Pulmonary artery endothelial cell (primary cell): Measurements from ENCODE around the gene INS. TPM values are rescaled to one million over a fixed set of nuclear protein-coding genes. Genes with fewer than 3 reads are reported as not detected.

ENCODE experiments used
- DNase-seq: peaks from one replicate; pipeline ENCODE4 v3.0.0-alpha.2; 2011; ENCODE audit warnings: low read depth, low spot score
- total RNA-seq: library from RNA; depleted of rRNA; stranded (reverse); fragments of >200 nt; gene quantifications from 2 replicates; pipeline ENCODE4 v1.2.3, GENCODE V29; 2014

Gene INS
- total RNA-seq, result not detected in 2 replicates

- DNase-seq, result no peak
These were observed at the start of gene INS for GRCh38 chr11:2160736-2161259. Gene INS, minus strand, starts transcription at chr11:2161209. Its CDS starts 238 bp downstream, at chr11:2160971.

GRCh38 chr11:2210366-2211112 lies 49.5 kb upstream of the INS start:
- no peak for DNase-seq

- DNase-seq, result no peak
These were observed 48.9 kb upstream of the INS start for GRCh38 chr11:2209900-2210321.

GRCh38 chr11:2209370-2209801 lies 48.4 kb upstream of the INS start:
- no peak for DNase-seq

- DNase-seq, result no peak
These were observed 47.8 kb upstream of the INS start for GRCh38 chr11:2208691-2209369.

- no peak for DNase-seq
These were observed 47.0 kb upstream of the INS start for GRCh38 chr11:2207773-2208621.

- DNase-seq, result no peak
These were observed 46.2 kb upstream of the INS start for GRCh38 chr11:2207212-2207611.

- no peak for DNase-seq
These were observed 45.1 kb upstream of the INS start for GRCh38 chr11:2205981-2206690.

- DNase-seq, result no peak
These were observed 44.3 kb upstream of the INS start for GRCh38 chr11:2205214-2205720.

GRCh38 chr11:2204361-2205213 lies 43.6 kb upstream of the INS start:
- DNase-seq, result no peak

GRCh38 chr11:2203440-2204259 lies 42.6 kb upstream of the INS start:
- no peak for DNase-seq

- DNase-seq, result no peak
These were observed 42.0 kb upstream of the INS start for GRCh38 chr11:2202900-2203439.

- no peak for DNase-seq
These were observed 41.3 kb upstream of the INS start for GRCh38 chr11:2202071-2202899.

- DNase-seq, result no peak
These were observed 40.5 kb upstream of the INS start for GRCh38 chr11:2201542-2201941.

GRCh38 chr11:2200957-2201519 lies 40.0 kb upstream of the INS start:
- no peak for DNase-seq

- no peak for DNase-seq
These were observed 39.5 kb upstream of the INS start for GRCh38 chr11:2200536-2200935.
